HG03469 (cell line): ENCODE results near the gene ANO5.

Source experiments
- ATAC-seq: cut with Tn5 transposase; IDR thresholded peaks from one replicate; pipeline ENCODE4 v1.9.1; 2021; ENCODE audit warnings: mild to moderate bottlenecking, moderate library complexity, moderate number of reproducible peaks; ENCODE audit not compliant: unreplicated experiment

ANO5 gene, protein sequence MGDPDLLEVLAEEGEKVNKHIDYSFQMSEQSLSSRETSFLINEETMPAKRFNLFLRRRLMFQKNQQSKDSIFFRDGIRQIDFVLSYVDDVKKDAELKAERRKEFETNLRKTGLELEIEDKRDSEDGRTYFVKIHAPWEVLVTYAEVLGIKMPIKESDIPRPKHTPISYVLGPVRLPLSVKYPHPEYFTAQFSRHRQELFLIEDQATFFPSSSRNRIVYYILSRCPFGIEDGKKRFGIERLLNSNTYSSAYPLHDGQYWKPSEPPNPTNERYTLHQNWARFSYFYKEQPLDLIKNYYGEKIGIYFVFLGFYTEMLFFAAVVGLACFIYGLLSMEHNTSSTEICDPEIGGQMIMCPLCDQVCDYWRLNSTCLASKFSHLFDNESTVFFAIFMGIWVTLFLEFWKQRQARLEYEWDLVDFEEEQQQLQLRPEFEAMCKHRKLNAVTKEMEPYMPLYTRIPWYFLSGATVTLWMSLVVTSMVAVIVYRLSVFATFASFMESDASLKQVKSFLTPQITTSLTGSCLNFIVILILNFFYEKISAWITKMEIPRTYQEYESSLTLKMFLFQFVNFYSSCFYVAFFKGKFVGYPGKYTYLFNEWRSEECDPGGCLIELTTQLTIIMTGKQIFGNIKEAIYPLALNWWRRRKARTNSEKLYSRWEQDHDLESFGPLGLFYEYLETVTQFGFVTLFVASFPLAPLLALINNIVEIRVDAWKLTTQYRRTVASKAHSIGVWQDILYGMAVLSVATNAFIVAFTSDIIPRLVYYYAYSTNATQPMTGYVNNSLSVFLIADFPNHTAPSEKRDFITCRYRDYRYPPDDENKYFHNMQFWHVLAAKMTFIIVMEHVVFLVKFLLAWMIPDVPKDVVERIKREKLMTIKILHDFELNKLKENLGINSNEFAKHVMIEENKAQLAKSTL

DNA sequence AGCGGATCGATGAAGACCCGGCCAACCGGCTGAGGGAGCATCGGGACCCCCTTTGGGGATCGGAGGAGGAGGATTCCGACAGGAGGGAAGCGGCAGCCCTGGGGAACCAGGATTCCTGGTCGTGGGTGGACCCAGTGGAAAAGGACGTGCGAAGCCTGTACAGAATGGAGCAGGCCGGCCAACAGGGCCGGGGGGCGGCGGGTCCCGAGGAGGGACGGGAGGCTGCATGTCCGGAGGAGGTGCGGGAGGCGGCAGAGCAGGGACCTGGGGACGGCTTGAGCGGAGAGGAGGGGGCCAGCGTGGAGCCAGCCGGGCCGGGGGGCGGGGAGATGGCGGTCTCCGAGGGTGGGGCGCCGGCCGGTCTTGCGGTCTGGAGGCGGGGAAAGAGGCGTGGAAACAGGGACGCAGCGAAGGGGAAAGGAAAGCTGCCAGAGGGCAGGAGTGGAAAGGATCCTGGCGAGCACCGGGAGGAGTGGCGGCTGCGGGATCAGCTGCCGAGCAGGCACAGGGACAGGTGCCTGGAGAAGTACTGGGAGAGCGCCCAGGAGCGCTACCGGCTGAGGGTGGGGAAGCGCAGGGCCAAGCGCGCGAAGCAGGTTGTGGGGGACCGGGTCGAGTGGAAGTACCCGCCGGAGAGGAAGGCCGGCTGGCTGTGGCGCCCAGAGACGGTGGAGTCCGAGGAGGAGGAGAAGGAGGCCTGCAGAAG lies at the start of gene ANO5:
ANO5 (plus strand) TSS at position 444 of the 706 bp plus-strand sequence. CDS start 408 bp downstream, outside the sequence.
- ATAC-seq = no peak

DNA sequence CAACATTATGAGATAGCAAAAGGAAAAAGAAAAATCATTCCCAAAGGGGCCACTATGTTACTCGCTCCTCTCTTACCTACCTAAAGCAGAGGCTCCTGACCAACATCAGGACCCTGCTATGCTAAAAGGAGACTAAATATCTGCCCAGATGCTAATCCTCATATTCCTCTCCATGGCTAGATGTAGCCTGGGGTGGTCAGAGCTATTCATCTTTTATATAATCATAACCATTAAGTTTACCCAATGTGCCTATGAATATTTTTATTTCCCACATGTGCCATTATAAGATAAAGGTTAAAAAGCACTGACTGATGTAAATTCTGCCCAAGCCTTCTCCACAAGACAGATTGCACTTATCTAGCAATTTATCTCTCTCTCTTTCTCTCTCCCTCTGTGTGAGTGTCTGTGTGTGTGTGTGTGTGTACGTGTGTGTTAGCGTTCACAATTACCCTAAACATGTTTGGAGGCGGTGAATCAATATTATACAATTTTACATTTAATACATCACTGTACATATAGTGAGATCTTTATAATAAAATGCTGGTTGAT lies 41.2 kb upstream of the ANO5 start:
- ATAC-seq = no peak

DNA sequence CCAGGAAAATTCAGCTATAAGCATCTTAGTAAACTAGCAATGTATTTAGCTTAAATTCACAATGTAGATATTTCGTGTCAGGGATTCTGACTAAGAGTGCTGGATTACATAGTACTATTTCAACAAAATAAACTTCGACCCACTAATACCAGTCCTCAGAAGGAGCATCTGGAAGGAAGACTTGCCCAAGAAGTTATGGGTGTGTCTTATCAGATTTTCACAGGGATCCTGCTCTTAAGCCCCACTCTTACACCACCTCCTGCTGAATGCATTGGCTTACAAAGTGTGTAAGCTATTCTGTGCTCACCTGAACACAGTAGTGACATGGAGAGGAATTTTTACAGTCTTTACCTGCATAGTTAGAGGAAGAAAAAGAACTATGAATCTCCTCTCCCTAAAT lies 35.4 kb upstream of the ANO5 start:
- no peak for ATAC-seq

DNA sequence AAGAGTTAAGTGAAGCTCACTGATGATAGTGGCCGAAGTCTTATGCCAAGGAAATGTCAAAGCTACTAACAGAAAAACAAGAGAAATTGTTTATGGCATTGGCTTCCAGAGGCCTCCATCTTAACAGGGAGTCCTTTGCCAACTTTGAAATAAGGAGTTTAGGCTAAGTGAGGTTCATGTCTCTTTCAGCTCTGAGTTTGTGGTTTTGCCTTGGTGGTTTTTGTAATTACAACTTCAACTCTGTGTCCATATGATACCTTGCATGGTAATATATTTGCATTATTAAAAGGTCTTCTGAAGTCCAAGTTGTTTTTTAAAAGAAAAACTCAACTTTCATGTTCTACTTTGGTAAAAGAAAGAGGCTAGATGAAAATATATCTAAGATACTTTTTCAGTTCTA lies 31.4 kb upstream of the ANO5 start:
- ATAC-seq = no peak

- no peak for ATAC-seq
These were observed 30.1 kb upstream of the ANO5 start for GRCh38 chr11:22162756-22163155.

DNA sequence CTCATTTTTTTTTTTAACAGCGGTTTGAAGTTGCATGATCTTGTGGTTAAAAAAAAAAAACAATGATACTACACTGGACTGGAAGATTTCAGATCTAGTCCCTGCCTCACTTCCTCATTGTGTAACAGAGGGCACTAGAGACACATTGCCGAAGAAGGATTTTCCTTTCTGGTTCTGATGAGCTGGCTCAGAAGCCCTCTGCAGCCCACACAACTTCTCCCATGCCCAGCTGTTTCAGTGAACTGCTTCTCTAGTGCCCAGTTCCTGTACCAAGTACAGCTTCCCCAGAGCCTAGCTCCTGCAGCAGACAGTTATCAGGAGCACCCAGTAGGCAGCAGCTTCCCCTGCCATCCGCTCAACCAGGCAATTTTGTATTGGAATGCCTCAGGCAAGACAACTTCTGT lies 29.5 kb upstream of the ANO5 start:
- ATAC-seq = peak; percentile 77

GRCh38 chr11:22165087-22165486 lies 27.8 kb upstream of the ANO5 start:
- ATAC-seq = no peak

- no peak for ATAC-seq
These were observed 26.9 kb upstream of the ANO5 start for GRCh38 chr11:22165759-22166513.

- no peak for ATAC-seq
These were observed 23.1 kb upstream of the ANO5 start for GRCh38 chr11:22169833-22170232.

GRCh38 chr11:22173532-22173931 lies 19.4 kb upstream of the ANO5 start:
- ATAC-seq = no peak

GRCh38 chr11:22177186-22177585 lies 15.7 kb upstream of the ANO5 start:
- ATAC-seq = no peak

DNA sequence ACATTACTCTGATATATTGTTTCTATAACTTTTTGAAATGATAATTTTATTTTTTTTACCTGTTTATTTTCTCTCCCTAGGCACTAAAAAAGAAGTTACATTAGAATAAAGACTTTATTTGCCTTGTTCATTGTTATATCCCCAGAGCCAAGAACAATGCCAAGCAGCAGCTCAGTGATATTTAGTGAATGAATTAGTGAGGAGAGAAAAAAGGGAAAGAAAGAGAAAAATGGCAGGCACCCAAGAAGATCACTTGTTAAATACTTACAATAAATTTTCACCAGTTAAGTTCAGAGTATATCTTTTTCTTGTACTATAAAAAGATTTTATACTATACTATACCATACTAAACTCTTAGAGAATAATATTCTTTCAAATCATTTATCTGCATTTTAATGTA lies 13.3 kb upstream of the ANO5 start:
- no peak for ATAC-seq

GRCh38 chr11:22180131-22180530 lies 12.8 kb upstream of the ANO5 start:
- ATAC-seq = no peak

GRCh38 chr11:22189660-22190059 lies 3.2 kb upstream of the ANO5 start:
- ATAC-seq = no peak

DNA sequence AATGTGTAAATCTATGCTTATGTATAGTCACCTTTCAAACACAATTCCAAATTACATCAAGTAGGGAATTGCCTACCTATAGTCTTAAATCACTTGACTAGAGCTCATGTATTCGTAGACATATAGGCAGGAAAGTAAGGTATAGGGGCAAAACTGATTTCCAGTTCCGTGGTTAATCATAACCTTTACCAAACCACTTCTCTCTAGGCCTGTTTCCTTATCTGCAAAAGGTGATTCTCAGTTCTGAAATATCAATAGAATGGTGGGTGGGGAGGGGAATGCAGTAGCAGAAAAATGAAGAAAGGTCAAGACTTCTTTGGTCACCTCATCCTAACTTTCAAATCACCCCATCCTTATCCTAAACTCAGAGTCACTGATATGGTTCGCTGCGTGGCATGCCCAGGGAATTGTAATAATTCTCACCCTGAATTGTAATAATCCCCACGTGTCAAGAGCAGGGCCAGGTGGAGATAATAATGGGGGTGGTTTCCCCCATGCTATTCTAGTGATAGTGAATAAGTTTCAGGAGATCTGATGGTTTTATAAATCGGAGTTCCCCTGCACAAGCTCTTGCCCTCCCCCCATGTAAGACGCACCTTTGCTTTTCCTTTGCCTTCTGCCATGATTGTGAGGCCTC lies 1.9 kb upstream of the ANO5 start:
- ATAC-seq = no peak

DNA sequence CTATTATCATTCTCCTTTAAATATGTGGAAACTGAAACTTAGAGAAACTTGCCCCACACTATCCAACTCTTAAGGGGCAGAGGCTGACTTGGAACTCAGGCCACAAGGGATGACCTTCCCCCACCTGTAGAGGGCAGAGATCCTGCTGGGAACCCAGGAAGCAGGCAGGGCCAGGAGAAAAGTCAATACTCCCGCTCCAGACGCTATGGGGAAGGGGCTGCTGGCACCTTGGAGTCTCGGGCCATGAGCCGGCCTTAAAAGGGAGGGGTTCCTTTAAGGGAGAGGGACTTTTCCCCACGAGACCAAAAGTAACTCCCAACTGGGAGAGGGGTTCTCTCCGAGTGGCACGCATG lies 620 bp upstream of the ANO5 start:
- ATAC-seq = no peak

DNA sequence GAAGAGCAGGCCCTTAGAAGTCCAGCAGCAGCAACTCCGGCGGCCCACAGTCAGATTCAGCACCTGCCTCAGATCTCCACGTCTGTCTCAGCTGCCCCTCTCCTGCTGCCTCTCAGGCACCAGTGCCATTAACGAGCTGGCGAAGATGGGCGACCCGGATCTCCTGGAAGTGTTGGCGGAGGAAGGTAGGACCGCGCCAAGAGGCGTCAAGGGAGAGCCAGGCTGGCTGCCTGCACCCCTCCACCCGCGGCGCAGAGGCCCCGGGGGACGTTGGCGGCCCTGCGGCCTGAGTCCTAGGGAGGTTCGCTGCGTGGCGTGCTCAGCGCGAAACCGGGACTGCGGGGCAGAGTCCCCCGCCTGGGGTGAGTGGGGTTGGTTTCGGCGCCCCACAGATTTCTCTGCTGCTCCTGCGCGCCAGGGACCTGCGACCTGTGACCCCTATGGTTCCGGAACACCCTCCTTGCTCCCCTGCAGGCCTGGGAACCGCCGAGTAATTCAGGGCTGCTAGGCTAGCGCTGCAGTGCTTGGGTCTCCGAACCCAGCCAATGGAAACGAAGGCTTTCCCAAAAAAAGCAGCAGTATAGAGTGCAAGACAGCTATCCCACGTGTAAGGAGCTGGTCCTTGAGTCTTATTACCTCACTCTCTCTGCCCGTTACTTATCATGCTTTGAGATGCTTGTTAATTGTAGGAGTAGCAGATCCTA lies 615 bp downstream of the ANO5 start:
- ATAC-seq = no peak

GRCh38 chr11:22194306-22194705 lies 1.4 kb downstream of the ANO5 start:
- ATAC-seq = no peak

- ATAC-seq = no peak
These were observed 2.0 kb downstream of the ANO5 start for GRCh38 chr11:22194907-22195306.
